Mammary epithelial cell (primary cell): ENCODE data around the gene TNFSF18.

Experiments used
- CTCF ChIP-seq, 2 donors: IDR thresholded peaks in 1 of 2; conservative IDR thresholded peaks in 1 of 2; 2 replicates each; pipeline ENCODE4 v1.5.1; 2011 to 2012; ENCODE audit warnings: inconsistent platforms in 2 of 2, low read length in 2 of 2, mild to moderate bottlenecking in 2 of 2, control low read depth in 1 of 2, low read depth in 1 of 2; ENCODE audit not compliant: insufficient read depth in 1 of 2; ENCODE audit errors: extremely low read depth in 1 of 2
- EZH2 ChIP-seq: IDR thresholded peaks from 2 replicates; pipeline ENCODE4 v1.6.1; 2012; ENCODE audit warnings: low read length, inconsistent platforms, borderline replicate concordance

GRCh38 chr1:172993640-172994039, 57.1 kb downstream of the TNFSF18 start:
- TF ChIP-seq CTCF (conservative IDR thresholded peaks at IDR 0.05 in 1 of 2, IDR thresholded peaks at IDR 0.05 in 1 of 2; ENCODE audit: extremely low read depth in 1 of 2, insufficient read depth in 1 of 2, low read depth in 1 of 2, low read length in 2 of 2) (no peak), EZH2 (no peak)
